Nephron progenitor cell (in vitro differentiated cells): ENCODE data around the gene KNDC1.
"Not testable (repeated sequence)": the region's sequence is repeated elsewhere in the genome, so short reads cannot be mapped to it uniquely, and the experiment has no call there.

ENCODE experiments used
- DNase-seq: peaks from one replicate; pipeline ENCODE4 v3.0.0; 2021
- H3K27ac Mint-ChIP-seq: 2 replicates; pipeline ENCODE4 v1.8.0; 2021; ENCODE audit warnings: mild to moderate bottlenecking, moderate library complexity, mixed read lengths
- H3K27me3 Mint-ChIP-seq: 2 replicates; pipeline ENCODE4 v1.8.0; 2021; ENCODE audit warnings: mild to moderate bottlenecking, low read depth, mixed read lengths; ENCODE audit not compliant: poor library complexity
- H3K36me3 Mint-ChIP-seq: 2 replicates; pipeline ENCODE4 v1.8.0; 2021; ENCODE audit warnings: low read depth, mixed read lengths
- H3K4me1 Mint-ChIP-seq: 2 replicates; pipeline ENCODE4 v1.8.0; 2021; ENCODE audit warnings: mixed read lengths
- H3K4me3 Mint-ChIP-seq: 2 replicates; pipeline ENCODE4 v1.8.0; 2021; ENCODE audit warnings: mild to moderate bottlenecking, moderate library complexity, mixed read lengths
- H3K9me3 Mint-ChIP-seq: 2 replicates; pipeline ENCODE4 v1.8.0; 2021; ENCODE audit warnings: mild to moderate bottlenecking, moderate library complexity, mixed read lengths
- TF ChIP-seq, protein P1 (sequence below): fragments of 200-600 bp; sonication (generic); IDR thresholded peaks from 2 replicates; pipeline ENCODE4 v1.5.0; 2021; ENCODE audit warnings: antibody characterized with exemption

KNDC1 gene

DNA sequence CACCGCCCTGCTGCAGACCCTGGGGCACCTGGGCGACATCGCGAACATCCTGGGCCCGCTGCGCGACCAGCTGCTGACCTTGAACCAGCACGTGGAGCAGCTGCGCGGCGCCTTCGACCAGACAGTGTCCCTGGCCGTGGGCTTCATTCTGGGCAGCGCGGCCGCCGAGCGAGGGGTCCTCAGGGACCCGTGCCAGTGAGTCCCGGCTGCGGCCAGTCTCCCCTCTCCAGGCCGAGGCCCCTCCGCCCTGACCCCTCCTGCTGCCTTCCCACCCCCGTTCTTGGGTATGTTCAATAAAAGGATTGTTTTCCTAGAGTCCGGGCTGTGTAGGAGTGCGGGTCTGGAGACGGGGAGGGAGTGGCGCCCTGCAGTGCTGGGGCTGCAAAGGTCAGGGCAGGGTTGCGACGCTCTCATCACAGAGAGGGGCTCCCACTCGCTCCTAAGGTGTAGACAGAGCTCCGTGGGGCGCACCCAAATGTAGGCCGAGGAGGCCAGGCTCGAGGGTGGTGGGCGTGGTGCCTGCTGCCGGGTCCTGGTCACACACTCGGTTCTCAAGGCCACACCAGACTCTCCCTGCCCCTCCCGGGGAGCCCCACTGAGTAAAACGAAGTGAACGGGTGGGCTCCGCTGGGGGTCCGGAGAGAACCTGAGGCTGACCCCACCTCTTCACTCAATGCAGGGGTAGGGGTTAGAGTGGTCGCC, 71.4 kb downstream of the KNDC1 start:
- H3K4me3 Mint-ChIP-seq, result peak overlapping the region; percentile 75

DNA sequence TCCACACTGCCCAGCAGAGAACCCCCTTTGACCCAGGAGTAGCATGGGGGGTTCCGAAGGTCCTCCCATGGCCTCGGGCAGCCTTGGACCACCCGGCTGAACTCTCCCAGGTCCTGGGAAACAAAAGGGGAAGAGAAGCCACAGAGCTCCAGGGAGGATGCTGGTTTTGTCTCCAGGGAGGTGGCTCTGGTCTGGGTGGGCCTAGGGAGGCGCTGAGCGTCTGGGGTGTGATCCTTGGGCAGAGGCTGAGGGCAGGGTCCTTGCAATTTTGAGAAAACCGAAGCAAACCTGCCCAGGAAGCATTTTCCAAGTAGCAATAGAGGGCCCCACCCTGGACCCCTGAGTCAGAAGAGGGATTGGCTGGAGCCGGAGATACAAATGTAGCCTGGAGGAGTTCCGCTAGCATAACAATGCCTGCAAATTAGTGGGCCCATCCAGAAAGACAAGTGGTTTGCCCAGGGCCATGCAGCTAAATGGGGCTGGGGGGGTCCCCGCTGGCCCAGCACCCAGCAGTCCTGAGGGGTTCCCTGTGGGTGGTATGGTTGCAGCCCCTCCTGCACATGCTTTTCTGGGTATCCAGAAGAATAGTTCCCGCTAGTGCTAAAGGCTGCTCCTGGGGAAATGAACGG, 72.0 kb downstream of the KNDC1 start:
- peaks cover 8% of the 10 kb centered on the region for H3K9me3 Mint-ChIP-seq
- no peaks in the 10 kb centered on the region for H3K36me3 Mint-ChIP-seq
- H3K27ac Mint-ChIP-seq, result no peak overlapping the region
- TF ChIP-seq, protein P1, sequence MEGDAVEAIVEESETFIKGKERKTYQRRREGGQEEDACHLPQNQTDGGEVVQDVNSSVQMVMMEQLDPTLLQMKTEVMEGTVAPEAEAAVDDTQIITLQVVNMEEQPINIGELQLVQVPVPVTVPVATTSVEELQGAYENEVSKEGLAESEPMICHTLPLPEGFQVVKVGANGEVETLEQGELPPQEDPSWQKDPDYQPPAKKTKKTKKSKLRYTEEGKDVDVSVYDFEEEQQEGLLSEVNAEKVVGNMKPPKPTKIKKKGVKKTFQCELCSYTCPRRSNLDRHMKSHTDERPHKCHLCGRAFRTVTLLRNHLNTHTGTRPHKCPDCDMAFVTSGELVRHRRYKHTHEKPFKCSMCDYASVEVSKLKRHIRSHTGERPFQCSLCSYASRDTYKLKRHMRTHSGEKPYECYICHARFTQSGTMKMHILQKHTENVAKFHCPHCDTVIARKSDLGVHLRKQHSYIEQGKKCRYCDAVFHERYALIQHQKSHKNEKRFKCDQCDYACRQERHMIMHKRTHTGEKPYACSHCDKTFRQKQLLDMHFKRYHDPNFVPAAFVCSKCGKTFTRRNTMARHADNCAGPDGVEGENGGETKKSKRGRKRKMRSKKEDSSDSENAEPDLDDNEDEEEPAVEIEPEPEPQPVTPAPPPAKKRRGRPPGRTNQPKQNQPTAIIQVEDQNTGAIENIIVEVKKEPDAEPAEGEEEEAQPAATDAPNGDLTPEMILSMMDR, result no peak
- H3K27me3 Mint-ChIP-seq, result peaks cover 90% of the 10 kb centered on the region
- peak overlapping the region; percentile 34 for H3K4me3 Mint-ChIP-seq
- DNase-seq, result no peak
- H3K4me1 Mint-ChIP-seq, result peaks cover 39% of the 10 kb centered on the region

More for the DNA sequence above, 71.4 kb downstream of the KNDC1 start:
- Mint-ChIP-seq H3K4me1 (peaks cover 45% of the 10 kb centered on the region), H3K27ac (no peak overlapping the region), H3K36me3 (no peaks in the 10 kb centered on the region), H3K9me3 (peaks cover 8% of the 10 kb centered on the region), H3K27me3 (peaks cover 92% of the 10 kb centered on the region)
- TF ChIP-seq, protein P1, result no peak
- no peak for DNase-seq

GRCh38 chr10:133234796-133235195, 74.8 kb downstream of the KNDC1 start:
- DNase-seq, H3K27ac Mint-ChIP-seq, H3K36me3 Mint-ChIP-seq, H3K4me3 Mint-ChIP-seq, H3K9me3 Mint-ChIP-seq: not testable (repeated sequence)
- H3K27me3 Mint-ChIP-seq, result peaks cover 89% of the 10 kb centered on the region
- H3K4me1 Mint-ChIP-seq, result peaks cover 25% of the 10 kb centered on the region

DNA sequence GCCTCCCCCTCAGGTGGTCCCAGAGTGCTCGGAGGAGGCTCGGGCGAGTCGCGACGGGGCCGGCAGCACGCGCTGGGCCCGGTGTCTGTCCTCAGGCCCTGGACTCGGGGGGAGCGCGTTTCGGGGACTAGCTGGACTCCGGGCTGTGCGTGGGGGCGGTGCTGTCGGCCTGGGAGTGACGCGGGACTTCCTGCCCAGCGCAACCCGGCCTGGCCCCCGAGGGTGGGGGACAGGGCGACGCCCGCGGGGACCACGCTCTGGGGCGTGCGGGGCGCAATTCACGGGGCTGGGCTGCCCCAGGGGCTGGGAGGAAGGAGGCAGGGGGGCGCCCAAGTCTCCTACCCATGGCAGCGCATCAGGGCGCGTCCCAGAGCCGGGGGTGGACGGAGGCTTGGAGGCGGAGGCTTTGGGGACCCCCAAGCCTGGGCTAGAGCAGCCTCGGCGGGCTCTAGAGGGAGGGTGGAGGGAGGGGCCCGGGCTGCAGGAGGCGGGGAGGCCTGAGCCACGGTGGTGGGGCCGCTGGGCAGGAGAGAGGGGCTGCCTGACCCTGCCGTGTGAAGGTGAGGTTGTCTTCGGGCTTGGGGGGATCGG, 75.3 kb downstream of the KNDC1 start:
- Mint-ChIP-seq H3K27me3 (peaks cover 86% of the 10 kb centered on the region), H3K4me1 (peaks cover 25% of the 10 kb centered on the region), H3K27ac (no peak overlapping the region), H3K4me3 (peak overlapping the region; percentile 59), H3K36me3 (no peaks in the 10 kb centered on the region), H3K9me3 (peaks cover 4% of the 10 kb centered on the region)
- TF ChIP-seq, protein P1, result no peak
- DNase-seq, result no peak

- Mint-ChIP-seq H3K4me3 (peak overlapping the region; percentile 59), H3K36me3 (no peaks in the 10 kb centered on the region), H3K27ac (no peak overlapping the region), H3K4me1 (peaks cover 29% of the 10 kb centered on the region), H3K27me3 (peaks cover 83% of the 10 kb centered on the region), H3K9me3 (peaks cover 4% of the 10 kb centered on the region)
- TF ChIP-seq, protein P1, result no peak
- DNase-seq, result no peak
These were observed 75.9 kb downstream of the KNDC1 start for GRCh38 chr10:133235932-133236331.

DNA sequence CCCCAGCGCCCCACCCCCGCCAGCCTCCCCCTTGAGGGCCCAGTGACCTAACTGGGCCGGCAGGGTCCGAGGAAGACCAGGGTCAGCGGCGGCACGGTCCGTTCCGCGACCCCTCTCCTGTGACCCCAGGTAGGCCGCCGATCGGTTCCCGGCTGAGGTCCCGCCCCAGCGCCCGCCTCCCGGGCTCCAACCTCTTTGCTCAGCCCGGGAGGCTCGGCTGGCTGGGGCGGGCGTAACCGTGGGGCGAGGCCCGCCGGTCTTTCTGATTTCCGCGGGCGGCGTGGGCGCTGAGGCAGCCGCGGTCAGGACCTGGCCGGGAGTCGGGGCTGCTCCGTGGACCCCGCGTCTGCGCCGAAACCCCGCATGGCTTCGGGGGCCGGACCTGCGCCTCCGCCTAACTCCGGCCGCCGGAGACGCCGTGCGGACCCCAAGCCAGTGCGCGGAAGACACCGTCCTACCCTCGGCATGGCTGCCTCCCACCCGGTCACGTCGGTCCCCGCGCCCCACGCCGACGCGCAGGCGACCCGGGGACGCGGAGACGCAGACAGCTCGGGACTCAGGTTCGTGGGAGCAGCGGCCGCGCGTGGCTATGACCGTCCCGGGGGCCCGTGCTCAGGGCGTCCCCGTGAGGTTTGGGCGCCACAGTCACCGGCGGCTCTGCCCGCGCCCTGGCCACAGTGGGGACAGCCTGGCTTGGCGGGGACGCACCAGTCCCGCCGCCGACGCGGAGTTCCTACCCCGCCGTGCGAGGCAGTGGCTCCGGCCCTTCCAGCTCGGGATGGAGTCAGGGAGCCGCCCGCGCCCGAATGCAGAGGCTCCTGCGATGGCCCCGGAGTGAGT, 76.6 kb downstream of the KNDC1 start:
- Mint-ChIP-seq H3K36me3 (no peaks in the 10 kb centered on the region), H3K27ac (no peak overlapping the region), H3K9me3 (peaks cover 4% of the 10 kb centered on the region), H3K27me3 (peaks cover 76% of the 10 kb centered on the region), H3K4me3 (no peak overlapping the region), H3K4me1 (peaks cover 26% of the 10 kb centered on the region)
- DNase-seq, result peak; percentile 49
- TF ChIP-seq, protein P1, result no peak
